Astrocyte of the cerebellum (primary cell): Measurements from ENCODE around the gene IRAK2.

Experiments used
- DNase-seq: peaks from one replicate; pipeline ENCODE4 v3.0.0-alpha.2; 2011; ENCODE audit warnings: low read depth
- H3K4me3 ChIP-seq: 2 replicates; pipeline ENCODE4 v1.5.1; 2011; ENCODE audit warnings: mild to moderate bottlenecking, low read depth, low read length, moderate library complexity
- CTCF ChIP-seq: IDR thresholded peaks from 2 replicates; pipeline ENCODE4 v1.5.1; 2012; ENCODE audit warnings: low read length, low read depth, moderate library complexity, mild to moderate bottlenecking; ENCODE audit errors: missing control alignments
- in situ Hi-C: cut with HindIII; loops from 2 replicates; pipeline ENCODE4 v1.10.0; 2017; ENCODE audit warnings: low sequenced_read_pairs

The IRAK2 gene

GRCh38 chr3:10233988-10234387, 69.3 kb downstream of the IRAK2 start:
- in situ Hi-C loops = no loop called here
- H3K4me3 ChIP-seq = no peak overlapping the region
- no peak for DNase-seq
- no peak for TF ChIP-seq CTCF

DNA sequence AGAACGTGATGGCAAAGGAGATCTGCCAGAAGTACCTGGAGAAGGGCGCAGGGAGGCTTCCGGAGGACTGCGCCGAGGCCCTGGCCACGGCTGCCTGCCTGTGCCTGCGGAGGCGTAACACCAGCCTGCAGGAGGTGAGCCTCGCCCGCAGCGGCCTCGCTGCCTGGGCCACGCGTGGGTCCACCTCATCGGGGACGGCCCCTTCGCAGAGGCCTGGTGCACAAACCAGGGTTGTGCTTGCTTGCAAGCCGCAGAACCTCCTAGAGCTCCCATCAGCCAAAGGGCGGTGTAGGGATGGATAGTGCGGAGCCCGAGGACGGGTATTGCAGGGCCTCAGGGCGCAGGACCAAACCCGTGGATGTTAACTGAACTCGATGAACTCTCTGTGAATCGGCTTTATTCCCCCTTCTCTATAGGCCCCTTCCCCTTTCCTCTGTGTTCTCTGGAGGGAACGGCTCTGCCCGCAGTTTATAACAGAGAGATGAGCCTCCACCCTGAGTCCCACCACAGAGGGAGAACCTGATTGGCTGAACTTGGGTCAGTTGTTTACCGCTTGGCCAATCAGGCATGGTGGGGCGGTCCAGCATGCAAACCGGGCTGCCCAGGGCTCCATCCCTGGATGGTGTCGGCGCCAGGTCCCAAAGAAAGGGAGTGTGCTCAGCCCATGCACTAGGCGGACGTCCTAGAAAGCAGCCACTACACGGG, 70.0 kb downstream of the IRAK2 start:
- no peak for DNase-seq
- H3K4me3 ChIP-seq = no peak overlapping the region
- in situ Hi-C loops = no loop called here
- TF ChIP-seq CTCF = no peak

DNA sequence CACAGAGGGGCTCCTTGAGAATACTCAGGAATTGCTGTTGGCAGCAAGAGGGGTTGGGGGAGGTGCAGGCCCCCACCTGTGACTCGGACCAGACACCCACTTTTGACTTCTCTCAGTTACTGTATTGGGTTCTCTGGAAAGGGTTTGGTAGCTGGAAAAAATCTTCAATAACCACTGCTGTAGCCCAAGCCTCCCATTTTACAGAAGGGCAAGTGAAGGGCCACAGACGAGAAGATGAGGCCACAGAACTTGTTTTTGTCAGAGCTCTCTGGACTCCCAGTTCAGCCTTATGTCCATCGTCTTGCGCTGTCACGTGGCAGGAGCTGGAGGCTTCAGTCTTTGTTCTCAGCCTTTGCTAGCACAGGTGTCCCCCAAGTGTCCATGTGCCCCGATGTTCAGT, 70.8 kb downstream of the IRAK2 start:
- DNase-seq = no peak
- in situ Hi-C loops = no loop called here

DNA sequence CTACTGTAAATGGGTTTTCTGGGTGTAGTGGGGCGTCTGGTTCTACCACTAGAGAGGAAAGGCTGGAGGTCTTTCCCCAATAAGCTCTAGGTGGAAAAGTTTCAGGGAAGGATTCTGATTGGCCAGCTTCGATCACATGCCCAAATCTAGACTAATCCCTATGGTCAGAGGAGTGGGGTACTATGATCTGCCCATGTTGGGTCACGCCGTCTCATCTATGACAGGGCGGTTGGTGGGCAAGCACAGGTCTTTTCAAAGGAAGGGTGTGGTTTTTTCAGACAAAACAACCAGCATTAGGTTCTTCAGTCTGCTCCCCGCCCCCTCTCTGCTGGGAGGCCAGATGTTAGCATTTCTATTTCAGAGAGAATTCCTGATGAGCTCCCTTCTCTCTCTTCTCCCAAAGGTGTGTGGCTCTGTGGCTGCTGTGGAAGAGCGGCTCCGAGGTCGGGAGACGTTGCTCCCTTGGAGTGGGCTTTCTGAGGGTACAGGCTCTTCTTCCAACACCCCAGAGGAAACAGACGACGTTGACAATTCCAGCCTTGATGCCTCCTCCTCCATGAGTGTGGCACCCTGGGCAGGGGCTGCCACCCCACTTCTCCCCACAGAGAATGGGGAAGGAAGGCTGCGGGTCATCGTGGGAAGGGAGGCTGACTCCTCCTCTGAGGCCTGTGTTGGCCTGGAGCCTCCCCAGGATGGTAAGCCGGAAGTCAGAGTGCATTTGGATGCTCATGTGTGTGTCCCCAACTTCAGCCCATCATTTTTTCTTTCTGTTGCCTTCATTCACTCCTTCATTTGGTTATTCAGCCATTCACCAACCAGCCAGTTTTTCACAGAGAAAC, 73.8 kb downstream of the IRAK2 start:
- H3K4me3 ChIP-seq = no peak overlapping the region
- in situ Hi-C loops = no loop called here
- no peak for DNase-seq
- TF ChIP-seq CTCF = no peak

More for the DNA sequence above, 70.8 kb downstream of the IRAK2 start:
- TF ChIP-seq CTCF = no peak
- H3K4me3 ChIP-seq = no peak overlapping the region

GRCh38 chr3:10240799-10241198, 76.1 kb downstream of the IRAK2 start:
- no peak overlapping the region for H3K4me3 ChIP-seq
- no peak for DNase-seq
- TF ChIP-seq CTCF = no peak
- in situ Hi-C loops = loop anchor here (10.0 kb wide), 1 partner anchor 186 kb away; no protein-coding TSS in a partner anchor

GRCh38 chr3:10242182-10243065, 77.7 kb downstream of the IRAK2 start:
- in situ Hi-C loops = loop anchor here (10.0 kb wide), 1 partner anchor 188 kb away; no protein-coding TSS in a partner anchor
- no peak for TF ChIP-seq CTCF
- peak; percentile 54 for DNase-seq
- H3K4me3 ChIP-seq = no peak overlapping the region
